ENCODE data around the gene TMEM233.
A peak's percentile ranks its signal among the peaks of the same experiment; 100 is the strongest.

TMEM233 gene

DNA sequence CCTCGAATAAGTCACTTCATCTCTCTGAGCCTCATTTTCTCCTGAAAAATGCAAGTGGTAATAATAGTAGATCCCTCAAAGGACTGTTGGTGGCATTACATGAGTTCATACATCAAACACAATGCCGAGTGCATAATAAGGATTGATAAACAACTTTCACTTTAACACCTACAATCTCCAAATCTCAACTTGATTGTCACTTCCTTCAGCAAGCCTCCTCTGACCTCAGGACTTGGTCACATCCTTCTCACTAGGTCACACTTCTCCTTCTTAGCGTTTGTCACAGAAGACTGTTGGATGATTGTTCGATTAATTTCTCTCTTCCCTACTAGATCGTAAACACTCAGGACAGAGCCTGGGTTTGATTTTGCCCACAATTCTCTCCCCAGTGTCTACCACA is 66.5 kb downstream of the TMEM233 start:
- DNase-seq: no peak

DNA sequence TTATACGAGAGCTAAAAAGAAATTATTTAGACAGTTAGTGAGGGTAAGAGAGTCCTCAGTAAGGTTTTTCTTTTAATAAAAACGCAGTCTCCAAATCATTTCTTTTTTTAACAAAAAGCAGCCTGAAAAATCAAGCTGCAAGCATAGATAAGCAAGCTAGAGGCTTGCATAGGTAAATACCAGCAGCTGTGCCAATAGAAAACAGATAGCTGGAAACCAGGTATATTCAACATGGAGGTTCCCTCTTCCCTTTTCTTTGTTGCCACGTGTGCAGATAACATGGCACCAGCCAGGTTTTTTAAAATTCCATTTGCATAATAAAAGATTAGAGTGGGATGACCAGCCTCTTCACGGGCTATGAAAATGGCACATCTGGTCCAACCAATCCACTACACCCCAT is 68.3 kb downstream of the TMEM233 start:
- no peak for DNase-seq

DNA sequence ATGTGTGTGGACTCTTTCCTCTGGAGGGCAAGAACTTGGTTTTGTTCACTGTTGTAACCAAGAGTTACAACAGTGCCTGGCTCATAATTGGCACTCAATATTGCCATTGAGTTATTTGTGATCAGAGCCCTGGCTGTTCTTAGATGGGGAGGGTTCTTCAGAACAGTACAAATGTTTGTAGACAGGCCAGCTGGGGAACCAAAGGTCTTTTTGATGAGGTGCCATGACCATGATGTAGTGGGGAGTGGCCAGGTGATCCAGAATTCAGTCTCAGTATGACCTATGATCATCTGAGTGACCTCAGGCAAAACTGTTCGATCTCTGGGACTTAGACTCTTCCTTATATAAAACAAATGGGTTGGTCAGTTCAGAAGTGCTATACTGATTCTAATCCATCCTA is 71.1 kb downstream of the TMEM233 start:
- DNase-seq: no peak

DNA sequence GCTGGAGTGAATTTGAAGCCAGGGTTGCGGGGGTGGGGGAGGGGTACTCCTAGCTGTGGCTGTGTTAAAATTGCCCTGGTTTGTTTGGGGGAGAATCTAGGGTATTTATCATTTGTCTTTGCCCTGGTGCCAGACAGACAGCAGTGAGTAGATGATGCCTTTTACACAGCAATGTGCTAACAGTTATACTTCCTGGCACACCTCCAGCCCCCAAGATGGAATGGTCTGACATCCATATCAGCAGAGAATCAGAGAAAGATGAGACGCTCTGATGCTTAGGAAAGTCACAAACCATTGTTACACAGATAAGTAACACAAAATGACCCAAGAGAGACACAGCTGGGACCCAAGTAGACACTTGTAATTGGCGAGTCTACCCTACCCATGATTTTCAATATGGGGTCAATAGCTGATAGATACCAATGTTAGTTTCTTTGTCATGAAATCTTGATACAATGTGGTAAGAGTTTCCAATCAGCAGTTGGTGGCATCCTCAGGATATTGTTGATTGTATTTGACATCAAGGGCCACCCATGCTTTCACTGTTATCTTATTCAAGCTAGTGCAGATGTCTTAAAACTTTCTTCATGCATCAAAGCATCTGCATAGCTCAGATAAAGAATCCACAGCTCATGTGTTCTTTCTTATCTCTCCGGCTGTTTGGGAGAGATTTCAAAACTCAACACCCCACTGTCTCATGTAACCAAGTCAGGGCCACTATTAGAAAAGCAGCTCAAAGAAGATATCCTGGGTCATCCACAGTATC is 71.8 kb downstream of the TMEM233 start:
- no peak for DNase-seq

DNA sequence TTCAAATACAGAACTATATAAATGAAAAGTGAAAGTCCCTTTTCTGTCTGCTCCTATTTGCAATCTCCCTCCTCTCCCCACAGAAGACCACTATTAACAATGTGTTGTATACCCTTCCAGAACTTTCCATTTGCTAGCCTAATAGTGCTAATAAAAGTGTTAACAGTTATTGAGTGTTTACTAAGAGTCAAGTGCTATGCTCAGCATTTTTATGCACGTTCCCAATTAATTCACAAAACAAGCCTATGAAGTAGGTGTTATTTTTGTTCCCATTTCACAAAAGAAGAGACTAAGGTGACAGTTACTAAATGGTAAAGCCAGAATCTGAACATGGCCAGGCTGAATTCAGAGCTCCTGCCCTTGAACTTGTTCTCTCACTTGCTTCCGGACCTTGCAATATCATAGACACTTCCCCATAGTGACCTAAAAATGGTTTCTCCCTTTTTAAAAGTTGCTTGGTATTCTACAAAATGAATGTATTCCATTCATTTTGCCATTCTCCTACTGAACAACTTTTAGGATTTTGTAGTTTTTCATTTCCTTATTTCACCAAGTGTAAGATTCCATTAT is 72.7 kb downstream of the TMEM233 start:
- DNase-seq: no peak

DNA sequence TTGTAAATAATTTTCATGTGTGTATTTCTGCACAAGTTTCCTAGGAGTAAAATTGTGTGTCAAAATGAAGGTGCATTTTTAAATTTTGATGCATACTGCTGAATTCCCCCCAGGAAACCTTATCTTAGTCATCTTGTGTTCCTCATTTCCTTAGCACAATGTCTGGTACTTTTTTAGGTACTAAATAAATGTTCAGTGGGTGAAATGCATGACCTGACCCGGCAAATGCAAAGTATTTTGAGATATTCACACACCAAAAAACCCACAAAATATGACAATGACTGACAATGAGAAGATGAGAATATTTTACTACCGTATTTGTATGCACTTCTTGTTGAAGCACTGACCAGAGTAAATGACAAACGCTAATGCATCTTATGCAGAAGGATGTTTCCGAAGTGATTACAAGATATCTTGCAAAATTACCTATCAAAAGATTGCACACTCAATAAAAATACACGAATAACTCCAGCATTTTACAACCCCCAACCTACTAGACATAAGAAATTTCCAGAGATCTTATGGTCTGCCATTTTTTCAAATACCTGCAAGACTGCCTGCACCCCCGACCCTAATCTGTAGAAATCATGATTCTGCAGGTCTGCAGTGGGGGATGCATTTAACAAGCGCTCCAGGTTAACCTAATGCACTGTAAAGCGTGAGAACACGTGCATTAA is 73.5 kb downstream of the TMEM233 start:
- no peak for DNase-seq

DNA sequence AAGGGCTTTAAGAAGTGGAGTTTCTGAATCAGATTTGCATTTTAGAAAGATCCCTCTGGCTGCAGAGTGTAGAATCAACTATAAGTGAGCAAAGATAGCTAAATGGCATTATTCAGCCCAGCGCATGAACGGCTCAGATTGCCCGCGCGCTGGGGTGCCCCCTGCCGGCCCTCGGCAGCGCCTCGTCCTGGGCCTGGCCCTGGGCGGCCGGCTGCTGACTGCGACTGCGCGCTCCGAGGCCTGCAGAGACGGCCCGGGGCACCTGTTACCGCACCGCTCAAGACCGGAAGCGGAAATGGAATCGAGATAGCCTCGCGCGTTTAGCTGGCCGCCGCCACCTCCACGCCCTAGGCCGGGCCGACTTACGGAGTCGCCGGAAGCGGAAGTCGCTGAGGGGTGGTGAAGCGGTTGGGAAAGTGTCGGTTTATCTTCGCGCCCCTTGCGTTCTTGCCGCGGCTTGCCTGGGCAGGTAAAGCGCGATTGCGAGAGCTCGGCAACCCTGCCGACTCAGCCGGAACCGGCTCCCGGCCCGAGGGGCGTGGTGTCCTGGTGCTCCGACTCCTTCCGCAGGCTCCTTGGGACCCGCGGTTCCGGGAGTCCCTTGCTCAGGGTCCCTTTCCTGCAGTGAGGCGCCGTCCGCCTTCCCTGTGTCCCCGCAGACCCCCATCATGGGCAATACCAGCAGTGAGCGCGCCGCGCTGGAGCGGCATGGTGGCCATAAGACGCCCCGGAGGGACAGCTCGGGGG is 74.2 kb downstream of the TMEM233 start, which contains the start of gene PRKAB1:
TSS of gene PRKAB1 (plus strand) at position 557 of the 747 bp plus-strand sequence. CDS start at position 669, 112 bp downstream.
- DNase-seq: peak; percentile 96

DNA sequence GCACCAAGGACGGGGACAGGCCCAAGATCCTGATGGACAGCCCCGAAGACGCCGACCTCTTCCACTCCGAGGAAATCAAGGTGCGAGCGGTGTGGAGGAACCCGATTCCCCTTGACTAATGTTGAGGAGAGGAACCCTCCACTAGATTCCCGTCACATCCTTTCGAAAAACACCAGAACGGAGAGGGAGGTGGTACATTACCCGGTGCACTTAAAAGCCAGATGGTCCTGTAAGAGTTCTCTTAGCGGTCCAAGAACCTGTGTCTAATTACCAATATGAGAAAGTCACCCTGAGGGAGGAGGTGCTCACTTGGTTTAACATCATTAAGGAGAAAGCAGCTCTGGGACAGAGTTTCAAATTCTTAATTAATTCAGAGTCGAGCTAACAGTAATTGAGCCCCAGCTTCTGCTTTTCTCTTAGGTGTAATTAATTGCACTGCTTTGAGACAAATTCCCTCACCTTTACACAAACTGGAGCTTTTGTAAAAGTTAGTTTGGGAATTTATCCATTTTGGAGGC is 74.8 kb downstream of the TMEM233 start:
- DNase-seq: no peak

DNA sequence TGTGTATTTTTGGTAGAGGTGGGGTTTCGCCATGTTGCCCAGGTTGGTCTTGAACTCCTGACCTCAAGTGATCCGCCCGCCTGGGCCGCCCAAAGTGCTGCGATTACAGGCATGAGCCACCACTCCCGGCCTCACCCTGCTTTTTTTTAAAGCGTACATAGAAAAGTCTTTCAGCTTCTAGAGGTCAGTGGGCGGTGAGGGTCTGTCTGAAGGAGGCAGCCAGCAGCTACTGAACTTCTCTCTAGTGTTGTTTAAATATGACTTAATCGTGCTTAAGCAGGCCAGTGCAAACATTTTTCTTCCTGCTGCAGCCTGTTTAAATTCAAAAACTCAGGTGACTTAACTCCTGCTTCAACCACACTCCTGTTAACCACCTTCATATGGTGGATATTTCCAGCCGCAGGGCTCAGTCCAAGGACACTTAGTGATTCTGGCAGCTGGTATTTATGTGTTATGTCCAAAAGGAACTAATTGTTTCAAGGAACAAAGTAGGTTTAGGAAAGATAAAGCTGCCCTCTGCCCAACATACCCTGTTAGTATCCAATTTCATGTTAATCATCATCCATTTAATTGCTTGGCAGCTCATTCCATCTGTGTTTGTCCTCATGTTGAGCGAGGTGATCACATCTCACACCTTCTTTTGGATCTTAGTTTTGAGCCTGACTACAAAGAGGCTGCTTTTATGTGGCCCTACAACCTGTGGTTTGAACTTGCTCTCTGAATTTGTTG is 76.3 kb downstream of the TMEM233 start:
- DNase-seq: no peak

DNA sequence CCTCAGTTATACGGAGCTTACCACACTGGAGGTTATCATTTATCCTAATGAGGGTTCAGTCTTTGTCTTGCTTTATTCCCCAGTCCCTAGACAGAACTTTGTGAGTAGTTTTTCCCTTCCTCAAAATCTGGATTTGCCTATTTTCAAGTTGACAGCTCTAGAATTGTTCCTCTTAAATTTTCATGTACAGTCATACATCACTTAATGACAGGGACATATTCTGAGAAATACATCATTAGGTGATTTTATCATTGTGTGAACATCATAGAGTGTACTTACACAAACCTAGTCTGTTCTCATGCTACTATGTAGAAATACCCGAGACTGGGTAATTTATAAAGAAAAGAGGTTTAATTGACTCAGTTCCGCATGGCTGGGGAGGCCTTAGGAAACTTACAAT is 77.5 kb downstream of the TMEM233 start:
- no peak for DNase-seq

DNA sequence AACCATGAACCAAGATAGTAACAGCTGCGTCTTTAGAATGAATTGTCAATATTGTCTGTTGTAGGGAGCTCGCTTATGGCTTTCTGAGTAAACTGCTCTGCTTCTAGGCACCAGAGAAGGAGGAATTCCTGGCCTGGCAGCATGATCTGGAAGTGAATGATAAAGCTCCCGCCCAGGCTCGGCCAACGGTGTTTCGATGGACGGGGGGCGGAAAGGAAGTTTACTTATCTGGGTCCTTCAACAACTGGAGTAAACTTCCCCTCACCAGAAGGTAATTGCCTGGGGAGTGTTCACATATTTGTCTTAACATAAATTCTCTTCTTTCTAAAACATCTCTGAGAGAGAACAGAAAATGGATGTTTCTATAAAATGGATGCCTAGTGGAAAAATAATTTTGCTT is 78.6 kb downstream of the TMEM233 start:
- no peak for DNase-seq

DNA sequence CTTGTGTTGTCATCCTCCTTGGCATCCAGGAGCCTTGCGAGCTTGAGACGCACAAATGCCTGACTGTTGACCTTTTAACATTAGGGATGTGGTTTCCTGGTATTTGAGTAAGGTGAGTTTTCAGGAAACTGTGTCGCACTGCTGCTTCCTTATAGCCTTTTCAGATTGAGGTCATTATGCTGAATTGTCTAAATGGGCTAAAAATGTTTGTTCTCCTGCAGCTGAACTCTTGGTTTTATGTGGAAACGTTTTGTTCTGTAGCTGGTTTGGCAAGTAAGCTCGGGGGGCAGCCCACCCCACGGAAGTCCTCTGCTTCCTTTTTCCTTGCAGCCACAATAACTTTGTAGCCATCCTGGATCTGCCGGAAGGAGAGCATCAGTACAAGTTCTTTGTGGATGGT is 80.1 kb downstream of the TMEM233 start:
- DNase-seq: no peak

DNA sequence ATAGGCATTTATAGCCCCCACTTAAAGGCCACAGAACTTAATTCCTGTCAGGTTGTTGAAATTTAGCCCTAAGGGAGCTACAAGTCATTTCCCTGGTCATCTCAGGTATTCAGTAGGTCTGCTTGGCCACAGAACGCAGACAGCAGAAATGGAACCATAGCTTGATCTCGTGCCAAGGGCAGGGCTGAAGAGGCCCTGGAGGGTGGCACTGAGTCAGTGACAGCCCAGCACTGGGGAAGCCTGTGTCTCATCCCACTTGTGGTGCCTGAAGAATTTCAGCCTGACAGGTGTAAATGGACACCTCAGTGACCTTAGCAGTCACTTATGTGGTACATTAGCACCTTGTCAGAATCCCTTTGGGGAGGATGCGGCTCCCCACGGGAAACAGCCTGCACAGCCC is 81.0 kb downstream of the TMEM233 start:
- DNase-seq: no peak

DNA sequence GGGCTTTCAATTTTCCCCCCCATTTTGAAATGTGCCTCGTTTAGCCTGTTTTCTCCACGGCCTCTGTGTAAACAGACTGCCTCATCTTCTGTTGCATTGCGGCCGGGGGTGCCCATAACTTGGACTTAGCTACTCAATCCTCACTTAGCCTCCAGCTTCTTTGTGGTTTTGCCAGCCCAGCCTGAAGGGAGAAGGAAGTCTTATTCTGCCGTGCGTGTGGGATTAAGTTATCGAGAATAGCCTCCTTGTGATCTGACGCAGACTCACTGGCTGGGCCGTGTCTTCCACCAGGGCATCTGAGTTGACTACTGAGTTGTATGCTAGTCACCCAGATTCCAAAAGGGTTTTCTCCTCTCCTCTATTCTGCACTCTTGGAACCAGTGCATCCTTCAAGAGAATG is 82.4 kb downstream of the TMEM233 start:
- no peak for DNase-seq

DNA sequence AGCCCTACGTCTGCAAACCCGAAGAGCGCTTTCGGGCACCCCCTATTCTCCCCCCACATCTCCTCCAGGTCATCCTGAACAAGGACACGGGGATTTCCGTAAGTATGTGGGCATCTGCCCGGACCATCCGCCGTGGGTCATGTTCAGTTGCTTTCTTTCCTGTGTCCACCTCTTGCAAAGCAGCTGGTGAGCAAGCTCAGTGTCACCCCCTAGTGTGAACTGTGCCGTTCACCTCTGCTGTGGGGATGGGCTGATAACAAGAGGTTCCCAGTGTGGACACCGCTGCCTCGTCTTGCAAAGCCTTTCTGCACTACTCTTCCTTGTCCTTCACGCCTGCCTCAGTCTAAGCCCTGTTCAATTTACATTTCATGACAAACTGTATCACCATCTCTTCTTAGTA is 83.0 kb downstream of the TMEM233 start:
- DNase-seq: no peak

DNA sequence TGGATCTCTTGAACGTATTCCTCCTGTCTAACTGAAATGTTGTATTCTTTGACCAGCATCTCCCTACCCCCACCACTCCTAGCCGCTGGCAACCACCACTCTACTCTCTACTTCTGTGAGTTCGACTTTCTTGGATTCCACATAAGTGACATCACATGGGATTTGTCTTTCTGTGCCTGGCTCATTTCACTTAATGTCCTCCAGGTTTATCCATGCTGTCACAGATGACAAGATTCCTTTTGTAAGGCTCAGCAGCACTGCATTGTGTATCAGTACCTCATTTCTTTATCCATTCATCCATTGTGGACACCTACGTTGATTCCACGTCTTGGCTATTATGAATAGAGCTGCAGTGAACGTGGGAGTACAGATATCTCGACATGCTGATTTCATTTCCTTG is 84.9 kb downstream of the TMEM233 start:
- DNase-seq: no peak

DNA sequence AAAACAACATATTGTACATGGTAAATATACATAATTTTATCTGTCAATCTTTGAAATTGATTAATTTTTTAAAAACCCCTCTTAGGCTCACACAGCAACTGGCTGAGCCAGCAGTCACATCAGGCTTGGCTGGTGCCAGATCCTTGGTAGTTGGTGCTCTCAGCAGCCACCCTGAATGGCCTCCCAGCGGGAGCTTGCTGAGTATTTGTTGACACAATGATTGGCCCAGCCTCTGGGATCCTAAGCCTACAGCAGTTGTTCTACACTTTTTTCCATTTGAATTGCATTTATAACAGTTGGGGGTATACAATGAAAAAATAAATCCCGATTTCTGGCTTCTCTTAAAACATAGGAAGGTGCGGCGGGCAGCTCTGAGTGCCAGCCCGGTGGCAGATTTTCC is 85.5 kb downstream of the TMEM233 start:
- no peak for DNase-seq

DNA sequence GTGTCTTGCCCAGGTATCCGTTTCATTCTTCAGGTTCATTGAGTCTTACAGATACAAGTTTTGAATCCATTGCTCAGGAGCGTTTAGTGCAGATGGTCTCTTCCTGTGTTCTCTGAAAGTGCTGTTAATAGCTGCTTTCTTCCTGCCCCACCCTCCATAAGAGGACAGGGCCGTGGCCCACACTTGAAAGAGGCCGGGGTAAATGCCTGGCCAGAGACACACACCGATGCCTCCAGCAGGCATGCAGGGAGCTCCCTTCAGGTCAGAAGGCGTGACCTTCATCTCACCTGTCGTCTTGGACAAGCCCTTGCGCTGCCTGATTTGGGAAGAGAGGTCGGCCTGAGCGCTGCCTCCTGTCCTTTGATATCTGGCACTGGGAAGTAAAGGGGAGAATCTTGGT is 85.9 kb downstream of the TMEM233 start:
- DNase-seq: no peak

DNA sequence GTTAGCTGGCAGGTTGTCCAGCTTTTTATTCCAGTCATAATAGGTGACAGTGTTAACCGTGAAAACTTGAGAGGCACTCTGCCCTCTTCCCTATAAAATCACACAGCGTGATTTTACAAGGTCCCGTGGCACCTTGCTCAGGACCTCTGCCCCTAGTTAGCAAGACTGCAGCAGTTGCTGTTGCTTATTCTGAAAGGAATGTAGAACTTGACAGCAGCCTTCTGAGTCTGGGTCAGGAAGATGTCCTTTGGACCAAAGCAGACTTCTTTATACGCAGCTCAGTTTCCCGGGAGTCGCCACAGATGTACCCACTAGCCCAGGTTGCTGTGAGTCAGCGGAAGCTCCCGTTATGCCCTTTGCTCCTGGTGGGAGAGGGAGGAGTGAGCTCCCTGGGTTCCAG is 87.5 kb downstream of the TMEM233 start:
- DNase-seq: no peak

DNA sequence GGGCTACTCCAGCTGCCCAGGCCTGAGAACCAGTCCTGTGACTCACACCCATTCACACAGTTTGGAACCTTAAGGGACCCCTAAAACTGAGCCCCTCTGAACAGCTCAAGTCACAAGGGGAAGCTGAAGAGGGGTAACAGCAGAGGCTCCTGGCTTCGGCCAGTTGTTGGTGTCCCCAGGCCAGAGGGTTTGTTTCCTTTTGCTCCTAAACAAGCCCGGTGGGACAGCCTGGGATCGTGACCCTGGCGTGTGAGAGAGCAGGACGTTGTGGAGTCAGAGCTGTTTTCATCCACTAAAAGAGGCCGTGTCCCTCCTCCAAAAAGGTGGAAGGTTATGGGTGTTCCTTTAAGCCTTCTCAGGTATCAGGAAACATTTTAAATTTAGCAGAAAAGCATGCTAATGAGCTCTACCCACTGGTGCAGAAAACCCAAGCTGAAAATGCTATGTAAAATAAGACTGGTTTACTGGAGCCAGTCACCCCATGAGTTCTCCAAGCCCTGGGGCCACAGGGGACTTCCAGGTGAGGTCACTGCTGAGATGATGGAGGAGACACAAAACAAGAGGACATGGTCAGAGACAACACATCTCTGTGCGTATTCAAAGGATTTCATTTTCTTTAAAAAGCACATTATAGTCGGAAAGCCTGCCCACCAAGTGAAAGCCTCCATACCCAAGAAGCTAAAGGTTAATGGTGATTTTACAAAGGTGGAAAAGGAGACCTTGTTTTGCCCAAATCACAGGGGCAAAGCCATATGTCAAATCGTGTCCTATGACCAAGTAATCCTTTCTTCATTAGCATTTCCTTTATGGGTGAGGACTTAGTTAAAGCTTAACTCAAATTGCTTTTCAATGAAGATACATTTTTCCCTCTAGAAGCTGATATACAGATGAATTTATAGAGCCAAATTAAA is 88.4 kb downstream of the TMEM233 start:
- no peak for DNase-seq

DNA sequence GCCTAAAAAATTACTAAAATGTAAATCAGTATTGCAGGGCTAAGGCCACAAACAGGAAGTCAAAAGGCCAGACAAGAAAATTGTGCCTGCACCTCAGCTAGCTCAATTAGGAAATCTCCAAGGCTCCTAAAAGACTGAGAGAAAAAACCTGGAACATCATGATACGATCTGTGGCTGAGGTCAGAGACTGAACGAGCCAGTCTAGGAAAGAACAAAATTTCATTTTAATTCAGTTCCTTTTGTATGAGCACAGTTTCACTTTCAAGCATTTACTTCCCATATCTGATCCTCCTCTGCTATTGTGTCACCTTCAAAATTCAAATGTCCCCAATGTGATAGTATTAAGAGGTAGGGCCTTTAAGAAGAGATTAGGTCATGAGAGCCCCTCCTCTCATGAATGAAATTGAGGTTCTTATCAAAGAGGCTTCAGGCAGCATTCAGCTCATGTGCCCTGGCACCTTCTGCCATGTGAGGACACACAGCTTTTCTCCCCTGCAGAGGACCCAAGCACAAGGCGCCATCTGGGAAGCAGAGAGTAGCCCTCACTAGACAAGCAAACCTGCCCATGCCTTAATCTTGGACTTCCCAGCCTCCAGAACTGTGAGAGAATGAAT is 89.2 kb downstream of the TMEM233 start:
- DNase-seq: no peak
